HG03196 (cell line): ENCODE data around the gene CMSS1.

Experiments used
- ATAC-seq: cut with Tn5 transposase; IDR thresholded peaks from one replicate; pipeline ENCODE4 v1.9.1; 2021; ENCODE audit not compliant: unreplicated experiment

Gene CMSS1

GRCh38 chr3:100124201-100124761 is 306.6 kb downstream of the CMSS1 start:
- no peak for ATAC-seq

GRCh38 chr3:100125161-100125938 is 307.7 kb downstream of the CMSS1 start:
- no peak for ATAC-seq

- no peak for ATAC-seq
Observed at GRCh38 chr3:100127792-100128191, 310.1 kb downstream of the CMSS1 start.

GRCh38 chr3:100128565-100128964 is 310.9 kb downstream of the CMSS1 start:
- no peak for ATAC-seq

- ATAC-seq = no peak
Observed at GRCh38 chr3:100129941-100130340, 312.3 kb downstream of the CMSS1 start.

- no peak for ATAC-seq
Observed at GRCh38 chr3:100131241-100131640, 313.6 kb downstream of the CMSS1 start.

- no peak for ATAC-seq
Observed at GRCh38 chr3:100136921-100137320, 319.3 kb downstream of the CMSS1 start.

- ATAC-seq = no peak
Observed at GRCh38 chr3:100140976-100141375, 323.3 kb downstream of the CMSS1 start.

GRCh38 chr3:100141586-100141985 is 323.9 kb downstream of the CMSS1 start:
- ATAC-seq = no peak

- peak; percentile 60 for ATAC-seq
Observed at GRCh38 chr3:100144255-100144866, 326.7 kb downstream of the CMSS1 start.

- ATAC-seq = no peak
Observed at GRCh38 chr3:100149130-100149529, 331.5 kb downstream of the CMSS1 start.

- ATAC-seq = no peak
Observed at GRCh38 chr3:100149713-100150415, 332.2 kb downstream of the CMSS1 start.

- no peak for ATAC-seq
Observed at GRCh38 chr3:100150473-100150872, 332.8 kb downstream of the CMSS1 start.

GRCh38 chr3:100151024-100151707 is 333.5 kb downstream of the CMSS1 start:
- ATAC-seq = no peak

GRCh38 chr3:100154171-100154570 is 336.5 kb downstream of the CMSS1 start:
- ATAC-seq = no peak

GRCh38 chr3:100155128-100155527 is 337.5 kb downstream of the CMSS1 start:
- no peak for ATAC-seq

GRCh38 chr3:100155590-100155989 is 337.9 kb downstream of the CMSS1 start:
- ATAC-seq = no peak

- no peak for ATAC-seq
Observed at GRCh38 chr3:100157685-100158084, 340.0 kb downstream of the CMSS1 start.

GRCh38 chr3:100158918-100159330 is 341.3 kb downstream of the CMSS1 start:
- ATAC-seq = no peak

GRCh38 chr3:100159331-100160153 is 341.9 kb downstream of the CMSS1 start:
- ATAC-seq = no peak
